Suprapubic skin (tissue), 4 donors: ENCODE measurements around the gene JAZF1. TPM values are rescaled to one million over a fixed set of nuclear protein-coding genes. Genes with fewer than 3 reads are reported as not detected.

ENCODE experiments used
- DNase-seq, 2 donors: peaks; one replicate each; pipeline ENCODE4 v3.0.0-alpha.2; 2019; ENCODE audit warnings: low spot score in 2 of 2
- H3K27ac ChIP-seq: fragments of 200-600 bp; sonication (generic); one replicate; pipeline ENCODE4 v1.5.1; 2019
- H3K27me3 ChIP-seq: fragments of 200-600 bp; sonication (generic); one replicate; pipeline ENCODE4 v1.5.1; 2019
- H3K36me3 ChIP-seq: fragments of 200-600 bp; sonication (generic); one replicate; pipeline ENCODE4 v1.5.1; 2019
- H3K4me1 ChIP-seq: fragments of 200-600 bp; sonication (generic); one replicate; pipeline ENCODE4 v1.5.1; 2019
- H3K4me3 ChIP-seq: fragments of 200-600 bp; sonication (generic); one replicate; pipeline ENCODE4 v1.5.1; 2019; ENCODE audit warnings: mild to moderate bottlenecking
- H3K9me3 ChIP-seq: fragments of 200-600 bp; sonication (generic); one replicate; pipeline ENCODE4 v1.5.1; 2019
- CTCF ChIP-seq, 2 donors: fragments of 200-600 bp in 1 of 2; fragments of 450-650 bp in 1 of 2; sonication (generic) in 1 of 2; IDR thresholded peaks; one replicate each; pipeline ENCODE4 v1.5.1; 2016 to 2019; ENCODE audit warnings: antibody characterized with exemption in 2 of 2, mild to moderate bottlenecking in 1 of 2, moderate library complexity in 1 of 2
- EP300 ChIP-seq: sonication (generic); formaldehyde crosslinking; IDR thresholded peaks from one replicate; pipeline ENCODE4 v1.6.1; 2017; ENCODE audit warnings: antibody characterized with exemption
- POLR2A ChIP-seq, 2 donors: fragments of 450-650 bp; IDR thresholded peaks; one replicate each; pipeline ENCODE4 v1.6.1; 2017; ENCODE audit warnings: antibody characterized with exemption in 2 of 2, mild to moderate bottlenecking in 2 of 2, moderate library complexity in 2 of 2
- POLR2AphosphoS5 ChIP-seq, 3 donors: sonication (generic); formaldehyde crosslinking; IDR thresholded peaks; one replicate each; pipeline ENCODE4 v1.6.1; 2017; ENCODE audit warnings: antibody characterized with exemption in 3 of 3
- WGBS: methylation state at CpG from one replicate; pipeline ENCODE4 v1.1.5; 2018; 5-methylcytosine and 5-hydroxymethylcytosine counted together
- total RNA-seq, 4 donors: library from RNA; depleted of rRNA; stranded (reverse); fragments of >200 nt; gene quantifications; one replicate each; pipeline ENCODE4 v1.1.0, GENCODE V29; 2016

The JAZF1 gene
- total RNA-seq, 4 donors from 2014 or later, result 5.0 to 8.4 (median 7.4) TPM

DNA sequence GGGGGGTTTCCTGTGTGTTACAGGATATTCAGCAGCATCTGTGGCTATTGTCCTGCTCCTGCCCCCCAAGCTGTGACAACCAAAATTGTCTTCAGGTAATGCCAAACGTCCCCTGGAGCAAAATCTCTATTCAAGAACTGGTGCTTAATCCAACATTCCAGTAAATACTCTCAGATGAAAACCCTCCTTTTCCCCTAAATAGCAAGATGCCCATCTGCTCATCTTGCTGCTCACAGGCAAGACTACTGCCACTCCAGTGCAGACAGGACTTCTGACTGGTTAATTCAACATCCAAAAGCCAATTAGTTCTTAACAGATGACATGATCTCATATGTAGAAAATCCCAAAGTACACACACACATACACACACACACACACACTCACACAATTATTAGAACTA lies 20.5 kb upstream of the JAZF1 start:
- no peaks in the 10 kb centered on the region for H3K27me3 ChIP-seq
- H3K4me1 ChIP-seq, result no peaks in the 10 kb centered on the region
- WGBS, result 53% methylated on average over 1 of the region's 1 CpG
- H3K27ac ChIP-seq, result no peak overlapping the region
- no peaks in the 10 kb centered on the region for H3K9me3 ChIP-seq
- no peak overlapping the region for H3K4me3 ChIP-seq
- no peaks in the 10 kb centered on the region for H3K36me3 ChIP-seq
- no peak for DNase-seq
- TF ChIP-seq POLR2AphosphoS5 (IDR thresholded peaks at IDR 0.05) (no peak), POLR2A (IDR thresholded peaks at IDR 0.05) (no peak), EP300 (no peak), CTCF (IDR thresholded peaks at IDR 0.05) (no peak)

- 76% methylated on average over 2 of the region's 2 CpGs for whole genome bisulfite sequencing
- Histone ChIP-seq H3K4me1 (no peaks in the 10 kb centered on the region), H3K4me3 (no peak overlapping the region), H3K27ac (no peak overlapping the region), H3K9me3 (no peaks in the 10 kb centered on the region), H3K36me3 (no peaks in the 10 kb centered on the region), H3K27me3 (no peaks in the 10 kb centered on the region)
- TF ChIP-seq CTCF (IDR thresholded peaks at IDR 0.05) (no peak), POLR2A (IDR thresholded peaks at IDR 0.05) (no peak), EP300 (no peak), POLR2AphosphoS5 (IDR thresholded peaks at IDR 0.05) (no peak)
- DNase-seq, result no peak
These were observed 20.0 kb upstream of the JAZF1 start for GRCh38 chr7:28200598-28200997.

DNA sequence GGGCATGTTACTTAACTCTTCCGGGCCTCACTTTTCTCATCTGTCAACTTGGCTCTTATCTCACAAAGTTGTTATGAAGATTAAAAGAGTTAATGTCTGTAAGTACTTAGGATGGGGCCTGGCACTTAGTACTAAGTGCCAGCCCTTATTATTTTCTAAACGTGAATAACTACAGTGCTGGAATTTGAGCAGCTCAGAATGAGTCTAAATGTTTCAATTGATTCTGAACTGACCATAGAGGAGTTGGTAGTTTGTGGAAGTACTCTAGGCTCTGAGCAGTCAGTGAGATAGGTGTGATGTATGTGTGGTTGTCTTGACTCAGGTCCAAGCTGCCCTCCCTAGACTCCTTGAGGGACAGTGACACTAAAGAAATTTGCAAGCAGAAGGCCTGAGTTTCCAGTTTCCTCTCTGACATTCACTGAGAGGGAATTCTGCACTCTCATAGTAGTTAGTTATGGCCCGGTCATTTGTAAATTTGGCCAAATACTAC lies 18.5 kb upstream of the JAZF1 start:
- Histone ChIP-seq H3K4me1 (no peaks in the 10 kb centered on the region), H3K36me3 (no peaks in the 10 kb centered on the region), H3K27ac (no peak overlapping the region), H3K9me3 (no peaks in the 10 kb centered on the region), H3K4me3 (no peak overlapping the region), H3K27me3 (no peaks in the 10 kb centered on the region)
- TF ChIP-seq POLR2AphosphoS5 (IDR thresholded peaks at IDR 0.05), result no peak
- WGBS, result 82% methylated on average over 3 of the region's 3 CpGs
- DNase-seq, result no peak

DNA sequence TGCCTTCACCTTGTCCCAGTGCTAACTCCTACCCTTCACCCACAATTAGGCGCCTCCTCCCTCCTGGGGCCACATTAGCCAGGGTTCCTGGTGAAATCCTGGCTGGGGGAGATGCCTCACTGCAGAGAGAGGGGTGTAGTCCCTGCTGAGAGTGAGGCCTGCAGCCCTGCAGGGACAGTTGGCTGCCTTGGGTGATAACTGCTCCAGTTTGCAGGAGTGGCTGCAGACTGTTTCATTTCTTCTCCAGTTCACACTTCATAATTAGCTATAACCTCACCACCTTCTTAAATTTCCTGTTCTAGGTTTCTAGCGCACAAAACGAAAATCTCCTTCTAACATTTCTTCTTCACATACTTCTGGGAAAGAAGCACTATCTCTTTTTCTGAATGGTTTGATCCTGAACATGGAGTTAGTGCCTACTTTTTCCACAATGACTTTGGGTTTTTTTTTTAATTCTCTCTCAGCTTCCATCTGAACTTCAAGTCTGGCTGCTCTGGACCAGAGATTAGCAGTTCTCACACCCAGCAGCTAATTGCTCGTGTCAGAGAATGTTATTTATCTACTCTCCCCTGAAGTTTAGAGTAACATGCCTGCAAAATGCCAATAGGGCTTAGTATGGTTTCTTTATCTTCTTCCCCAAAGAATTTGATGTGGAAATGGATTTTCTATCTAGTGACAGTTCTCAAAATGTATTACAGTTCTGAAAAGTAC lies 15.5 kb upstream of the JAZF1 start:
- Histone ChIP-seq H3K27ac (no peak overlapping the region), H3K36me3 (no peaks in the 10 kb centered on the region), H3K9me3 (no peaks in the 10 kb centered on the region), H3K4me3 (no peak overlapping the region), H3K27me3 (no peaks in the 10 kb centered on the region), H3K4me1 (no peaks in the 10 kb centered on the region)
- no peak for TF ChIP-seq EP300
- TF ChIP-seq POLR2A (IDR thresholded peaks at IDR 0.05), result no peak
- TF ChIP-seq POLR2AphosphoS5 (IDR thresholded peaks at IDR 0.05), result no peak
- no peak for TF ChIP-seq CTCF (IDR thresholded peaks at IDR 0.05)
- DNase-seq, result no peak
- WGBS, result 91% methylated on average over 4 of the region's 4 CpGs

DNA sequence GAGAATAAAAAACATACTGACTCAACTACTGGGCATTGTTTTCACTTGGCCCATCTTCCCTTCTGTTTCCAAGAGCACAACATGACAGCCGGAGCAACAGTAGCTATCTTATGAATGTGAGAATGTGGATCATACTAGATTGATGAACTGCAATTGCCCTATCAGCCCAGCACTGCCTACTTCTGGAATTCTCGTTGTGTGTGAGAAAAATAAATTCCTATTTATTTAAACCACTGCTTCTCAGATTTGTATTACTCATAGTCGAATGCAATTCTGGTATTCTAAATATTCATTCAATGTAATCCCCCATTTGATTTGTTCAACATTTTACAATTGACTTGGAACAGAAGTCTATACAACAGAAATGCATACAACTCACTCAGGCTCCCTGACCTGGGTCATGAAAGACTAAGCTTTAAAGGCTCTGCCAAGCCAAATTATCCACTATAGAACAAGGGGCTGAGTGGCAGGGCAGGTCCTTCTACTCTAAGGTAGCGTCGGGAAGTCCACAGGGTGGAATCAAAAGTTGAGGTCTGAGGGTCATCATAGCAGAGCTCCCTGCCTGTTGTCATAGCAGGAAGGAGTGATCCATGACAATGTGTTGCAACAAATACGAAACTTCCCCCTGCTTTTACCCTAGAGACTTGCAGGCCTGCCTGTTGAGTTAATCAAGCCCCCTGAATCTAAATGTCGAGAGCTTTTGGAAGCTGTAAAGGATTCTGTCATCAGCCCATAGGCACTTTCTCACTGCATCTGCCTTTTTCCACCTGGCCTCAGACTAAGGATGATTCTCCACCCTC lies 12.4 kb upstream of the JAZF1 start:
- no peaks in the 10 kb centered on the region for H3K9me3 ChIP-seq
- no peaks in the 10 kb centered on the region for H3K27me3 ChIP-seq
- DNase-seq, result no peak
- no peaks in the 10 kb centered on the region for H3K4me1 ChIP-seq
- H3K27ac ChIP-seq, result no peak overlapping the region
- H3K4me3 ChIP-seq, result no peak overlapping the region
- no peak for TF ChIP-seq POLR2A (IDR thresholded peaks at IDR 0.05)
- TF ChIP-seq EP300, result no peak
- no peak for TF ChIP-seq POLR2AphosphoS5 (IDR thresholded peaks at IDR 0.05)
- TF ChIP-seq CTCF (IDR thresholded peaks at IDR 0.05), result no peak
- 83% methylated on average over 7 of the region's 7 CpGs for WGBS
- no peaks in the 10 kb centered on the region for H3K36me3 ChIP-seq
